ENCODE data around the gene ZNF608.
A peak's percentile ranks its signal among the peaks of the same experiment; 100 is the strongest.

Gene ZNF608

DNA sequence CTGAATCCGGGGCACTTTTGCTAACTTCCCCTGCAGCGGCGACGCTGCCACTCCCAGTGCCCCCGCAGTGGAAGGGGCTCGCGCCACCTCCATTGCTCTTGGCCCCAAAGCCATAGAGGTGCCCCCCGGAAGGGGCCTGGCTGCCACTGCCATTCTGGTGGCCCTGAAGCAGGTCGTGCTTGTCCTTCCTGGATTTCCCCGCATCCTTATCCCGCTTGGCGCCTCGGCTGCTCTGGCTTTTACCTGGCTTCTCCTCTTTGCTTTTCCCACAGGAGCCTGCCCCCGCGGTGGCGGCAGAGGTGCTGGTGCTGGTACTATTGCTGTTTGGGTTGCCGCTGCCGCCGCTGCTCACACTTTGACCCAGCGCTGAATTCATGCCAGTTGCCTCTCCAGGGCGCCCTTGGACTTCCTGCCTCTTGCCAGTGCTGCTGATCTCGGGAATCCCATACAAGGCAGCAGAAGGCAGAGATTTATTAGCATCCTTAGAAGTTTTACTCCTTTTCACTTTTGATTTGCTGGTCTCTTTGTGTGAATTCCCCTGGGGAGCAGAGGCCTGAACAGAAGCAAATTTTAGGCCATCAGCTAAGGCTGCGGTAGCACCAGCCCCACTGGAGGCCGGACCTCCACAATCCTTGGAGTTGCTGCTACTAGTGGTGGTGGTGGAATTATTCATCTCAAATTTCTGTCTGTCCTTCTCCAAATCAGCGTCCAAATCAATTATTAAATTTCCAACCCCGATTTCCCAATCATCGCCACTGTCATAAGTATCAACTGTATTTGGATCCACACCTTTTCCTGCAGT is 2.1 kb downstream of the ZNF608 start:
- TF ChIP-seq SNAI2 (CRISPR knock-in tag; IDR thresholded peaks at IDR 0.05) (no peak), PATZ1 (CRISPR knock-in tag; IDR thresholded peaks at IDR 0.05; ENCODE audit: borderline replicate concordance) (no peak), BACH2 (CRISPR knock-in tag; IDR thresholded peaks at IDR 0.05; ENCODE audit: borderline replicate concordance) (no peak), ZC3H10 (CRISPR knock-in tag; IDR thresholded peaks at IDR 0.05) (no peak), ARNTL (CRISPR knock-in tag; IDR thresholded peaks at IDR 0.05; ENCODE audit: borderline replicate concordance, low read depth) (no peak), ZNF70 (CRISPR knock-in tag; IDR thresholded peaks at IDR 0.05) (no peak), ESRRG (CRISPR knock-in tag; IDR thresholded peaks at IDR 0.05) (no peak), ZNF565 (CRISPR knock-in tag; conservative IDR thresholded peaks at IDR 0.05; ENCODE audit: low read depth) (no peak), ZNF8 (CRISPR knock-in tag; IDR thresholded peaks at IDR 0.05) (no peak), ISL1 (CRISPR knock-in tag; IDR thresholded peaks at IDR 0.05) (no peak), CSDC2 (CRISPR knock-in tag; IDR thresholded peaks at IDR 0.05) (no peak), TCF4 (CRISPR knock-in tag; IDR thresholded peaks at IDR 0.05; ENCODE audit: borderline replicate concordance) (no peak), OSR1 (CRISPR knock-in tag; IDR thresholded peaks at IDR 0.05) (no peak), GLIS3 (CRISPR knock-in tag; IDR thresholded peaks at IDR 0.05) (no peak), TOX (CRISPR knock-in tag; IDR thresholded peaks at IDR 0.05; ENCODE audit: borderline replicate concordance) (no peak), ZFP30 (CRISPR knock-in tag; IDR thresholded peaks at IDR 0.05) (no peak)
- TF ChIP-seq, protein P1, sequence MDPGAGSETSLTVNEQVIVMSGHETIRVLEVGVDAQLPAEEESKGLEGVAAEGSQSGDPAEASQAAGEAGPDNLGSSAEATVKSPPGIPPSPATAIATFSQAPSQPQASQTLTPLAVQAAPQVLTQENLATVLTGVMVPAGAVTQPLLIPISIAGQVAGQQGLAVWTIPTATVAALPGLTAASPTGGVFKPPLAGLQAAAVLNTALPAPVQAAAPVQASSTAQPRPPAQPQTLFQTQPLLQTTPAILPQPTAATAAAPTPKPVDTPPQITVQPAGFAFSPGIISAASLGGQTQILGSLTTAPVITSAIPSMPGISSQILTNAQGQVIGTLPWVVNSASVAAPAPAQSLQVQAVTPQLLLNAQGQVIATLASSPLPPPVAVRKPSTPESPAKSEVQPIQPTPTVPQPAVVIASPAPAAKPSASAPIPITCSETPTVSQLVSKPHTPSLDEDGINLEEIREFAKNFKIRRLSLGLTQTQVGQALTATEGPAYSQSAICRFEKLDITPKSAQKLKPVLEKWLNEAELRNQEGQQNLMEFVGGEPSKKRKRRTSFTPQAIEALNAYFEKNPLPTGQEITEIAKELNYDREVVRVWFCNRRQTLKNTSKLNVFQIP (CRISPR knock-in tag; IDR thresholded peaks at IDR 0.05; ENCODE audit: borderline replicate concordance, low read depth), result no peak
- TF ChIP-seq, protein P2, sequence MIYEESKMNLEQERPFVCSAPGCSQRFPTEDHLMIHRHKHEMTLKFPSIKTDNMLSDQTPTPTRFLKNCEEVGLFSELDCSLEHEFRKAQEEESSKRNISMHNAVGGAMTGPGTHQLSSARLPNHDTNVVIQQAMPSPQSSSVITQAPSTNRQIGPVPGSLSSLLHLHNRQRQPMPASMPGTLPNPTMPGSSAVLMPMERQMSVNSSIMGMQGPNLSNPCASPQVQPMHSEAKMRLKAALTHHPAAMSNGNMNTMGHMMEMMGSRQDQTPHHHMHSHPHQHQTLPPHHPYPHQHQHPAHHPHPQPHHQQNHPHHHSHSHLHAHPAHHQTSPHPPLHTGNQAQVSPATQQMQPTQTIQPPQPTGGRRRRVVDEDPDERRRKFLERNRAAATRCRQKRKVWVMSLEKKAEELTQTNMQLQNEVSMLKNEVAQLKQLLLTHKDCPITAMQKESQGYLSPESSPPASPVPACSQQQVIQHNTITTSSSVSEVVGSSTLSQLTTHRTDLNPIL (CRISPR knock-in tag; IDR thresholded peaks at IDR 0.05; ENCODE audit: low read depth), result no peak
- TF ChIP-seq, protein P3, sequence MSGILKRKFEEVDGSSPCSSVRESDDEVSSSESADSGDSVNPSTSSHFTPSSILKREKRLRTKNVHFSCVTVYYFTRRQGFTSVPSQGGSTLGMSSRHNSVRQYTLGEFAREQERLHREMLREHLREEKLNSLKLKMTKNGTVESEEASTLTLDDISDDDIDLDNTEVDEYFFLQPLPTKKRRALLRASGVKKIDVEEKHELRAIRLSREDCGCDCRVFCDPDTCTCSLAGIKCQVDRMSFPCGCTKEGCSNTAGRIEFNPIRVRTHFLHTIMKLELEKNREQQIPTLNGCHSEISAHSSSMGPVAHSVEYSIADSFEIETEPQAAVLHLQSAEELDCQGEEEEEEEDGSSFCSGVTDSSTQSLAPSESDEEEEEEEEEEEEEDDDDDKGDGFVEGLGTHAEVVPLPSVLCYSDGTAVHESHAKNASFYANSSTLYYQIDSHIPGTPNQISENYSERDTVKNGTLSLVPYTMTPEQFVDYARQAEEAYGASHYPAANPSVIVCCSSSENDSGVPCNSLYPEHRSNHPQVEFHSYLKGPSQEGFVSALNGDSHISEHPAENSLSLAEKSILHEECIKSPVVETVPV (CRISPR knock-in tag; IDR thresholded peaks at IDR 0.05), result no peak
- ATAC-seq, result peak; percentile 16

- no peak; the same call in 2 of the 3 replicates for ATAC-seq
- TF ChIP-seq GLIS3 (CRISPR knock-in tag; IDR thresholded peaks at IDR 0.05) (no peak), ZC3H10 (CRISPR knock-in tag; IDR thresholded peaks at IDR 0.05) (no peak), BACH2 (CRISPR knock-in tag; IDR thresholded peaks at IDR 0.05; ENCODE audit: borderline replicate concordance) (no peak), PPARA (CRISPR knock-in tag; IDR thresholded peaks at IDR 0.05; ENCODE audit: borderline replicate concordance) (no peak), CSDC2 (CRISPR knock-in tag; IDR thresholded peaks at IDR 0.05) (no peak), ZNF70 (CRISPR knock-in tag; IDR thresholded peaks at IDR 0.05) (no peak)
Observed at GRCh38 chr5:124743602-124744169, 2.8 kb downstream of the ZNF608 start.

DNA sequence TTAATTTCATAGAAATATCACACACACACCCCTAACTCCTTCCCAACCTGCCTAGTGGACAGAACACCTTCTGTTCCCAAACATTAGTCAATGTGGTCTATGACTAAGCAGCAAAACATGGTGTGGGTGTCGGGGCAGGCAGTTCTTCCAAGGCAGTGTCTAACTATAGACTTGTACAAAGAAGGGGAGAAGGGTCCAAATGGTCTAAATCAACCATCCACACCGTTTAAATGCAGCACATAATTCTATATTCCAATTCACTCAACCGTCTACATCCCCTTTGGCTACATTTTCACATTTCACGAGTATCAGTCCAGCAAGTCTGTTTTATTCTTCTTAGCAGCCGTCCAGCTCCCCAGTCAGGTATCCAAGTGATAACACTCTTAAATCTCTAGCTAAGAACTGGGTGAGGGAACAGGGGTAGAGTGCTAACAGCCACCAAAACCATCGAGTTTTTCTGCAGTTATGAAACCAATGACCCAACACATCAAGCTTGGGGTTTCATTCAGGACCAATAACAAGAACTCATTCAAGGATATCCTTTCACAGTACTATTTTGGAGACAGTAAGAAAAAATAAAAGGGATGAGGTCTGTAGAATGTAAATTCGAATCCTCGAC is 3.3 kb downstream of the ZNF608 start:
- ATAC-seq, result peak; percentile 33
- TF ChIP-seq ZFP3 (CRISPR knock-in tag; IDR thresholded peaks at IDR 0.05) (no peak), ARNTL (CRISPR knock-in tag; IDR thresholded peaks at IDR 0.05; ENCODE audit: borderline replicate concordance, low read depth) (no peak), ISL1 (CRISPR knock-in tag; IDR thresholded peaks at IDR 0.05) (no peak)

- no peak for ATAC-seq
- no peak for TF ChIP-seq ZNF8 (CRISPR knock-in tag; IDR thresholded peaks at IDR 0.05)
- TF ChIP-seq TCF4 (CRISPR knock-in tag; IDR thresholded peaks at IDR 0.05; ENCODE audit: borderline replicate concordance), result no peak
- TF ChIP-seq ISL1 (CRISPR knock-in tag; IDR thresholded peaks at IDR 0.05), result no peak
- TF ChIP-seq TSHZ2 (CRISPR knock-in tag; IDR thresholded peaks at IDR 0.05), result no peak
- no peak for TF ChIP-seq ARNTL (CRISPR knock-in tag; IDR thresholded peaks at IDR 0.05; ENCODE audit: borderline replicate concordance, low read depth)
- TF ChIP-seq PPARA (CRISPR knock-in tag; IDR thresholded peaks at IDR 0.05; ENCODE audit: borderline replicate concordance), result no peak
- no peak for TF ChIP-seq ZFP30 (CRISPR knock-in tag; IDR thresholded peaks at IDR 0.05)
- TF ChIP-seq, protein P3 (CRISPR knock-in tag; IDR thresholded peaks at IDR 0.05), result no peak
Observed at GRCh38 chr5:124742521-124742920, 3.9 kb downstream of the ZNF608 start.

Measured in SK-N-SH treated with all-trans-retinoic acid at 6 μM for 48 hours (cell line).